HG03575 (cell line): Measurements from ENCODE around the gene ABI3BP.

Source experiments
- ATAC-seq: cut with Tn5 transposase; IDR thresholded peaks from one replicate; pipeline ENCODE4 v1.9.1; 2021; ENCODE audit not compliant: unreplicated experiment, insufficient number of reproducible peaks, low FRiP score; ENCODE audit errors: extremely low read depth

The ABI3BP gene

DNA sequence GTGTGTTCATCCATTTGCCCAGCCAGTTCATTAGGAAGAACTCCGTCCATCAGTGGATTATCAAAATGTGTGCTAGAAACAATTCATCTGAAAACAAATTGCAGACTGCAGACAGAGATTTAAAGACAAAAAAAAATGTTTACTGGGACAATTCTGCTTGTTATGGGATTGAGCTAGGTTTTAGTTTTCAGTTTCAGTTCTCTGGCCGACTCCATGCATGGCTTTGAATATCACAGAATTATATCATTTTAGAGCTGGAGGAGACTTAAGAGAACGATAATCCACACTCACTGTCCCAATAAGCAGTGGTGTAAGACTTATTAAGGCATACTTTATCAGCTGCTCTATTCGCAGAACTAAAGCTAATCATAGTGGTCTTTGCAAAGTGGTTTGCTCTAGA lies 232.8 kb downstream of the ABI3BP start:
- ATAC-seq, result no peak

- ATAC-seq, result no peak
Observed at GRCh38 chr3:100759950-100760349, 233.3 kb downstream of the ABI3BP start.

DNA sequence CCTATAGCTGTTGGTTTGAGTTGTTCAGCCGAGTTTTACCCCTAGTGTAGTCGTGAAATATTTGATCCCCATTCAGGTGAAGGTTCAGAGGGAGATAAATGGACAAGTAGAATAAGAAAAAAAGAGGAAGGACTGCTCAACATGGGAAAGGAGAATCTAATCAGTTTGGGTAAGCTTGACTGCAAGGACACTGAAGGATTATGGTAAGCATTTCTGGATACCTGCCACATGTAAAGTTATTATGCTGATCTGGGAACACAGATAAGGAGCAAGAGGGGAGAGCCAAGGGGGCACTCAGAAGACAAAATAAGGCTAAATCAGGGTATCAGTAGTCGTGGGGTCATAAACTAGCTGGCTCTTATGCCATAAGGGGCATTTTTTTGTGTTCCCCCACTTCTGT lies 234.1 kb downstream of the ABI3BP start:
- ATAC-seq, result no peak

GRCh38 chr3:100756441-100756840 lies 236.8 kb downstream of the ABI3BP start:
- ATAC-seq, result no peak

- no peak for ATAC-seq
Observed at GRCh38 chr3:100754563-100755334, 238.5 kb downstream of the ABI3BP start.

DNA sequence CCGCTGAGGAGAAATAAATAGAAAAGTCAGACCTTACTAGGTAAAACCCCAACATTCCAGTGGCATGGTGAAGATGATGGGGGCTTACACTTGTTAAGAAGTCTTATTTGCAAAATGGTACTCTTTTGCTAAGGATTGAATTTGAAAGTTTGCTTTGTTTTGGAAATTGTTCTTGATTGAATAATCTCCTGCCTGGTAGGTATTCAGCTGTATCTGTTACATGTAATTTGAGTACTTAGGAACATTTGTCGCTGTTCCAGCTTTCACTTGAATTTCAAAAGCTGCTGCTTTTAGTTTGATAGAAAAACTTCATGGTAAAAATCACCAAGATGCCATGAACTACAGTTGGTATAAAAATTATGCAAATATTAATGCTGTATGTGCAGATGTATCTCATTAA lies 239.4 kb downstream of the ABI3BP start:
- ATAC-seq, result no peak

- no peak for ATAC-seq
Observed at GRCh38 chr3:100748967-100749366, 244.3 kb downstream of the ABI3BP start.

- ATAC-seq, result no peak
Observed at GRCh38 chr3:100748220-100748619, 245.0 kb downstream of the ABI3BP start.

DNA sequence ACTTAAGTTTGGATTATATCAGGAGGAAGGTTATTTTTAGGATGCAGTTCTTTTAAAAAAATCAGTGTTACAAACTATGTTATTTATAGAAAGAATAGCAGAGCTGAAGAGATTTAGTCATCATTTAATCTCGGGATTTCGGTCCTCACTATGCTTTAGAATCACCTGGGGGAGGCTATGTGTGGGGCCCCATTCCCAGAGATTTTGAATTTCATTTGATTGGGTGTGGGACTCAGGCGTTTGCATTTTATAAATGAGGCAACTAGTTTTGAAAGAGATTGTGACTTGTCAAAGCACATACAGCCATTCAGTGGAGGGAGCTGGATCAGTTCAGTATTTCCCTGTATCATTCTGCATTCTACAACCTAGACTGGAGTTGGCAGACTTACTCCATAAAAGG lies 247.1 kb downstream of the ABI3BP start:
- ATAC-seq, result no peak

DNA sequence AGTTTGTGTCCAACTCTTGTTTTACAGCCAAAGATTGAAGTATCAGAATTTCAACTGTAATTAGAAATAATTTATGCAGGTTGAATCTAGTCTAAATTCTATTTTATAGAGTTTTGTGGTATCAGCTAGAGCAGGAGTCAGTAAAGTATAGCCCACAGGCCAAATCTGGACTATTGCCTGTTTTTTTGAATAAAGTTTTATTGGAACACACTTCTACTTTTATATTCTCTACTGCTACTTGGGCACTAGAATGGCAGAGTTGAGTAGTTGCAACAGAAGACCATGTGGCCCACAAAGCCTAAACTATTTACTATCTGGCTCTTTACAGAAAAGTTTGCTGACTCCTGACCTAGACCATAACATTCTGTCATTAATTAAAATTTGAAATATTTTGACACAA lies 247.6 kb downstream of the ABI3BP start:
- ATAC-seq, result no peak

- ATAC-seq, result no peak
Observed at GRCh38 chr3:100744671-100745070, 248.6 kb downstream of the ABI3BP start.

DNA sequence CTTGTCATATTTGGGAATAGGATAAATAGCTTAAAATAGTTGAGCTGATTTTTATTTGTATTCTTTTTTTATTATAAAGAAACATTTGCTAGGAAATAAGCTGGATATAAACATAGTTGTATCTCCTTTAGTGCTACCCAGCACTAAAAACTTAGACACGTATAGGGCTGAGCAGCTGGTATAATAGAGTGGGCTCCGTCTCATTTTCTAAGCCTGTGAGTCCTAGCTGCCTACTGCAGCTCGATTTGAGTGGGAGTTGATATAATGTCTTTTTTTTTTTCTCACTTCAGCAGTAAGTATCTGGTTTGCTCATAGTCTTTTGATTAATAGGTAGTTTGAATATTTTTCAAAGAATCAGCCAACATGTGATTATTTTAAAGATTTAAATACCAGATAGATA lies 249.7 kb downstream of the ABI3BP start:
- no peak for ATAC-seq

- no peak for ATAC-seq
Observed at GRCh38 chr3:100740207-100740606, 253.0 kb downstream of the ABI3BP start.

DNA sequence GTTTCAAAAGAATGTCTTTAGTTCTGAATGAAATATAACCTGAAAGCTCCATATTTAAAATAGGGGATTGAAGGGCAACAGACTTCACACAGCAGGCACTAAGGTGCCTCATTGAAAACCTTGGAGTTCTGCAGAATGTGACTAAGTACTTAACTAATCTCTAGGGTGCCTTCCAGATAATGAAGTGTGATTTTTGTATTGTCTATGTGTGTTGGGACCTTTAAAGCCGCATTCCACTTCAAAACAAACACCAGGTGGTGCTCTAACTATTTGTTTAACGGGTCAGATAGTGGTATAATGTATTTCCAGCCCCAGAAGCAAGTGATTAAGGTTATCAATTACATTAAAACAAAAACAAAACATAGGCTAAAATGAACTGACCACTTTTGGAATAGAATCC lies 255.9 kb downstream of the ABI3BP start:
- no peak for ATAC-seq

GRCh38 chr3:100732435-100732834 lies 260.8 kb downstream of the ABI3BP start:
- no peak for ATAC-seq

- ATAC-seq, result no peak
Observed at GRCh38 chr3:100730524-100730923, 262.7 kb downstream of the ABI3BP start.

DNA sequence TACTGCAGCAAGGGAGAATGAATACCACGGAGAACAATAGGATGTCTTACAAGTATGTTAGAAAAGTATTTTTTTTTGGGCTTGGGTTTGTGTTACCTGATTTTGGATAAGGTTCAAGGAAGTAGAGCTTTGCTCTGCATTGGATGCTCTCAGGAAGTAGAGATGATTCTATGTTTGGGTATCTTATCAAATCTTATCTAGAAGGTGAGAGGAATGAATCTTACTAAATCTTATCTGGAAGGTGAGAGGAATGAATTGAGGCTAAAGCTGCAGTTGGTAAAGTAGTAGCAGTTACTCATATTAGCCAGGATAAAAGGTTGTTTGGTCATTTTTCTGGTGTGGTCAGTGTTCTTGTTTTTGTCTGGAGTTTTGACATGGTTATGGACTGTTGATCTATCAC lies 266.5 kb downstream of the ABI3BP start:
- no peak for ATAC-seq

DNA sequence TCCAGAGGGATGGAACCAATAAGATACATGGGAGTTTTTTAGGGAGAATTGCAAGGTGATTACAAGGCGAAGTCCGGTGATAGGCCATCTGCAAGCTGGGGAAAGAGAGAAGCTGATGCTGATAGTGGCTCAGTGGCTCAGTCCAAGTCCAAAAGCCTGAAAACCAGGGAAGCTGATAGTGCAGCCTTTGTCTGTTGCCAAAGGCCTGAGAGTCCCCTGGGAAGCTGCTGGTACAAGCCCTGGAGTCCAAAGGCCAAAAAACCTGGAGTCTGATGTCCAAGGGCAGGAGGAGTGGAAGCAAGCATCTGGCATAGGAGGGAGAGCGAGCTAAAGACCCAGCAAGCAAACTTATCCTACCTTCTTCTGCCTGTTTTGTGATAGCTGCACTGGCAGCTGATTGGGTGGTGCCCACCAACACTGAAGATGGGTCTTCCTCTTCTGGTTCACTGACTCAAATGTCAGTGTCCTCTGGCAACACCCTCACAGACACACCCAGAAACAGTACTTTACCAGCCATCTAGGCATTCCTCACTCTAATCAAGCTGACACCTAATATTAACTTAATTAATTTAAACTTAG lies 267.2 kb downstream of the ABI3BP start:
- no peak for ATAC-seq

DNA sequence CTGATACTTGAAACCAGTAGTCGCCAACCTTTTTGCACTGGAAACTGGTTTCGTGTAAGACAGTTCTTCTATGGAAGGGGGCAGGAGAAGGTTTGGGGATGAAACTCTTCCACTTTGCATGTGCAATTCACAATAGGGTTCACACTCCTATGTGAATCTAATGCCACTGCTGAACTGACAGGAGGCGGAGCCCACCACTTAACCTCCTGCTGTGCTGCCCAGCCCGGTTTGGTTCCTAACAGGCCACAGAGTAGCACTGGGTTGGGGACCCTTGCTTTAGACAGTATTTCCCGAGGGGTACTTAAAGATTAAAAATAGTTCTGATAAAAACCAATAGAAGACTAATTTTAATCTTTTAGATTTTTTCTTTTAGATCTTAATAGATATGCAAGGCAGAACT lies 272.8 kb downstream of the ABI3BP start:
- no peak for ATAC-seq

DNA sequence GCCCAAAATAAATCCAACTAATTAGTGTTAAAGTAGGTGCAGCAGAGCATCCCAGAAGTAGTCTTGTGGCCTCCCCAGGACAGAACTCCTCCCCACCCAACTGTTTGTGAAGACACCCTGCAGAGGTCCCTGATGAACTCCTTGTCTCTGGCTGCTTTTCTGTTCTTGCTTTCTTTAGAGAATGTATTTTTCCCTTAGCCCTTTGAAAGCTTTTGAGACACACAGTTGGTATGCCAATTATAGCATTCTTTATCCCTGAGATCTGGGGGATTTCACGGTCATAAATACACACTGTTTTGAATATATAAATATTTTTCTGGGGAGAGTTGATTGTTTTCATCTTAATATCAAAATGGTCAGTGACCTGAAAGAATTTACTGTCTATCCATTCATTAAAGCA lies 274.1 kb downstream of the ABI3BP start:
- ATAC-seq, result no peak
